Right forelimb (tissue), 1 donor: ENCODE measurements around the gene RPRML.
"Not testable (repeated sequence)": the region's sequence is repeated elsewhere in the genome, so short reads cannot be mapped to it uniquely, and the experiment has no call there.

Experiments used
- DNase-seq: peaks from one replicate; pipeline ENCODE4 v3.0.0-alpha.2; 2018

The RPRML gene

GRCh38 chr17:46979147-46979863 is at the start of gene RPRML:
TSS of gene RPRML (minus strand) at chr17:46979253. CDS start at chr17:46979007, 246 bp downstream.
- peak; percentile 50 for DNase-seq

- not testable (repeated sequence) for DNase-seq
Measured at GRCh38 chr17:47016966-47017365, 37.9 kb upstream of the RPRML start.

GRCh38 chr17:47013341-47013740 is 34.3 kb upstream of the RPRML start:
- DNase-seq = no peak

- no peak for DNase-seq
Measured at GRCh38 chr17:47012457-47012856, 33.4 kb upstream of the RPRML start.

GRCh38 chr17:47009759-47010594 is 30.9 kb upstream of the RPRML start:
- no peak for DNase-seq

- DNase-seq = no peak
Measured at GRCh38 chr17:47004906-47005305, 25.9 kb upstream of the RPRML start.

GRCh38 chr17:47003864-47004263 is 24.8 kb upstream of the RPRML start:
- not testable (repeated sequence) for DNase-seq

- no peak for DNase-seq
Measured at GRCh38 chr17:46995841-46996571, 17.0 kb upstream of the RPRML start.

- no peak for DNase-seq
Measured at GRCh38 chr17:46994993-46995392, 15.9 kb upstream of the RPRML start.

- no peak for DNase-seq
Measured at GRCh38 chr17:46991617-46992016, 12.6 kb upstream of the RPRML start.

GRCh38 chr17:46989637-46990431 is 10.8 kb upstream of the RPRML start:
- DNase-seq = no peak

GRCh38 chr17:46987927-46988326 is 8.9 kb upstream of the RPRML start:
- not testable (repeated sequence) for DNase-seq

- DNase-seq = no peak
Measured at GRCh38 chr17:46986366-46986765, 7.3 kb upstream of the RPRML start.

- no peak for DNase-seq
Measured at GRCh38 chr17:46984892-46985291, 5.8 kb upstream of the RPRML start.

- no peak for DNase-seq
Measured at GRCh38 chr17:46984341-46984740, 5.3 kb upstream of the RPRML start.

- DNase-seq = no peak
Measured at GRCh38 chr17:46983782-46984181, 4.7 kb upstream of the RPRML start.

GRCh38 chr17:46982577-46982976 is 3.5 kb upstream of the RPRML start:
- no peak for DNase-seq

- peak; percentile 42 for DNase-seq
Measured at GRCh38 chr17:46978489-46979146, 435 bp downstream of the RPRML start.

GRCh38 chr17:46977750-46978488 is 1.1 kb downstream of the RPRML start:
- no peak for DNase-seq

GRCh38 chr17:46977348-46977747 is 1.7 kb downstream of the RPRML start:
- DNase-seq = peak; percentile 37

GRCh38 chr17:46976626-46977270 is 2.3 kb downstream of the RPRML start:
- peak; percentile 28 for DNase-seq
